ENCODE measurements around the gene GAA.
A peak's percentile ranks its signal among the peaks of the same experiment; 100 is the strongest.

The GAA gene

GRCh38 chr17:80122926-80123505 lies 21.6 kb downstream of the GAA start:
- TF ChIP-seq CTCF (IDR thresholded peaks at IDR 0.05; ENCODE audit: control insufficient read depth, extremely low read depth, insufficient read depth), result no peak
- DNase-seq (ENCODE audit: low read depth), result no peak
- no peak overlapping the region for H3K4me3 ChIP-seq (ENCODE audit: low read depth, low read length)

GRCh38 chr17:80123791-80124190 lies 22.4 kb downstream of the GAA start:
- no peak overlapping the region for H3K4me3 ChIP-seq (ENCODE audit: low read depth, low read length)
- TF ChIP-seq CTCF (IDR thresholded peaks at IDR 0.05; ENCODE audit: control insufficient read depth, extremely low read depth, insufficient read depth), result no peak
- no peak for DNase-seq (ENCODE audit: low read depth)

GRCh38 chr17:80124351-80124981 lies 23.1 kb downstream of the GAA start:
- TF ChIP-seq CTCF (IDR thresholded peaks at IDR 0.05; ENCODE audit: control insufficient read depth, extremely low read depth, insufficient read depth), result peak; percentile 27; the same call in 1 of the 2 replicates
- no peak overlapping the region for H3K4me3 ChIP-seq (ENCODE audit: low read depth, low read length)
- no peak for DNase-seq (ENCODE audit: low read depth)

- no peak for DNase-seq (ENCODE audit: low read depth)
- no peak for TF ChIP-seq CTCF (IDR thresholded peaks at IDR 0.05; ENCODE audit: control insufficient read depth, extremely low read depth, insufficient read depth)
- H3K4me3 ChIP-seq (ENCODE audit: low read depth, low read length), result no peak overlapping the region
Observed at GRCh38 chr17:80125656-80126448, 24.5 kb downstream of the GAA start.

GRCh38 chr17:80126449-80126715 lies 25.0 kb downstream of the GAA start:
- no peak overlapping the region for H3K4me3 ChIP-seq (ENCODE audit: low read depth, low read length)
- DNase-seq (ENCODE audit: low read depth), result no peak
- no peak for TF ChIP-seq CTCF (IDR thresholded peaks at IDR 0.05; ENCODE audit: control insufficient read depth, extremely low read depth, insufficient read depth)

GRCh38 chr17:80129006-80129565 lies 27.7 kb downstream of the GAA start:
- no peak for TF ChIP-seq CTCF (IDR thresholded peaks at IDR 0.05; ENCODE audit: control insufficient read depth, extremely low read depth, insufficient read depth)
- peak; percentile 26 for DNase-seq (ENCODE audit: low read depth)
- H3K4me3 ChIP-seq (ENCODE audit: low read depth, low read length), result no peak overlapping the region

All from LNCaP clone FGC (cell line).